ENCODE data around the gene PKN2.
"Not testable (repeated sequence)": the region's sequence is repeated elsewhere in the genome, so short reads cannot be mapped to it uniquely, and the experiment has no call there.

PKN2 gene

GRCh38 chr1:88678405-88678804 lies 5.7 kb upstream of the PKN2 start:
- DNase-seq (ENCODE audit: low read depth in 2 of 2): no peak

- no peak for DNase-seq (ENCODE audit: low read depth in 2 of 2)
These were observed 3.6 kb upstream of the PKN2 start for GRCh38 chr1:88680471-88680870.

GRCh38 chr1:88680911-88681622 lies 3.0 kb upstream of the PKN2 start:
- no peak for DNase-seq (ENCODE audit: low read depth in 2 of 2)

- DNase-seq (ENCODE audit: low read depth in 2 of 2): peak in 1 of 2 experiments; percentile 17
These were observed 597 bp downstream of the PKN2 start for GRCh38 chr1:88684482-88685258.

GRCh38 chr1:88685259-88685620 lies 1.2 kb downstream of the PKN2 start:
- DNase-seq (ENCODE audit: low read depth in 2 of 2): no peak

- DNase-seq (ENCODE audit: low read depth in 2 of 2): no peak
These were observed 7.5 kb downstream of the PKN2 start for GRCh38 chr1:88691540-88691939.

- no peak for DNase-seq (ENCODE audit: low read depth in 2 of 2)
These were observed 11.7 kb downstream of the PKN2 start for GRCh38 chr1:88695781-88696180.

- no peak for DNase-seq (ENCODE audit: low read depth in 2 of 2)
These were observed 13.4 kb downstream of the PKN2 start for GRCh38 chr1:88697503-88697902.

GRCh38 chr1:88698140-88698539 lies 14.1 kb downstream of the PKN2 start:
- no peak for DNase-seq (ENCODE audit: low read depth in 2 of 2)

- no peak for DNase-seq (ENCODE audit: low read depth in 2 of 2)
These were observed 14.7 kb downstream of the PKN2 start for GRCh38 chr1:88698764-88699163.

- no peak for DNase-seq (ENCODE audit: low read depth in 2 of 2)
These were observed 16.4 kb downstream of the PKN2 start for GRCh38 chr1:88700425-88701013.

GRCh38 chr1:88701275-88701674 lies 17.2 kb downstream of the PKN2 start:
- DNase-seq (ENCODE audit: low read depth in 2 of 2): no peak

- DNase-seq (ENCODE audit: low read depth in 2 of 2): not testable (repeated sequence)
These were observed 17.7 kb downstream of the PKN2 start for GRCh38 chr1:88701793-88702192.

- no peak for DNase-seq (ENCODE audit: low read depth in 2 of 2)
These were observed 23.9 kb downstream of the PKN2 start for GRCh38 chr1:88708011-88708410.

GRCh38 chr1:88712907-88713306 lies 28.8 kb downstream of the PKN2 start:
- not testable (repeated sequence) for DNase-seq (ENCODE audit: low read depth in 2 of 2)

- DNase-seq (ENCODE audit: low read depth in 2 of 2): not testable (repeated sequence)
These were observed 32.5 kb downstream of the PKN2 start for GRCh38 chr1:88716571-88716970.

GRCh38 chr1:88722492-88722891 lies 38.4 kb downstream of the PKN2 start:
- no peak for DNase-seq (ENCODE audit: low read depth in 2 of 2)

GRCh38 chr1:88726697-88727096 lies 42.6 kb downstream of the PKN2 start:
- no peak for DNase-seq (ENCODE audit: low read depth in 2 of 2)

GRCh38 chr1:88727205-88727604 lies 43.1 kb downstream of the PKN2 start:
- DNase-seq (ENCODE audit: low read depth in 2 of 2): no peak

GRCh38 chr1:88729297-88729696 lies 45.2 kb downstream of the PKN2 start:
- DNase-seq (ENCODE audit: low read depth in 2 of 2): no peak

GRCh38 chr1:88730132-88730675 lies 46.1 kb downstream of the PKN2 start:
- DNase-seq (ENCODE audit: low read depth in 2 of 2): no peak

GRCh38 chr1:88730995-88731394 lies 46.9 kb downstream of the PKN2 start:
- DNase-seq (ENCODE audit: low read depth in 2 of 2): no peak
